Measurements from ENCODE around the gene MELTF.

Gene MELTF

GRCh38 chr3:197027151-197027895 lies 2.3 kb downstream of the MELTF start:
- no peak for DNase-seq (ENCODE audit: low read depth in 1 of 2, low spot score in 1 of 2)

GRCh38 chr3:197026481-197026866 lies 3.1 kb downstream of the MELTF start:
- DNase-seq (ENCODE audit: low read depth in 1 of 2, low spot score in 1 of 2): no peak

GRCh38 chr3:197025736-197026480 lies 3.7 kb downstream of the MELTF start:
- no peak for DNase-seq (ENCODE audit: low read depth in 1 of 2, low spot score in 1 of 2)

- no peak for DNase-seq (ENCODE audit: low read depth in 1 of 2, low spot score in 1 of 2)
These were observed 4.5 kb downstream of the MELTF start for GRCh38 chr3:197024881-197025735.

- no peak for DNase-seq (ENCODE audit: low read depth in 1 of 2, low spot score in 1 of 2)
These were observed 5.5 kb downstream of the MELTF start for GRCh38 chr3:197023998-197024651.

- no peak for DNase-seq (ENCODE audit: low read depth in 1 of 2, low spot score in 1 of 2)
These were observed 6.2 kb downstream of the MELTF start for GRCh38 chr3:197023241-197023997.

- DNase-seq (ENCODE audit: low read depth in 1 of 2, low spot score in 1 of 2): no peak
These were observed 7.0 kb downstream of the MELTF start for GRCh38 chr3:197022405-197023231.

- DNase-seq (ENCODE audit: low read depth in 1 of 2, low spot score in 1 of 2): no peak
These were observed 7.8 kb downstream of the MELTF start for GRCh38 chr3:197021729-197022404.

GRCh38 chr3:197021231-197021630 lies 8.4 kb downstream of the MELTF start:
- DNase-seq (ENCODE audit: low read depth in 1 of 2, low spot score in 1 of 2): no peak

- no peak for DNase-seq (ENCODE audit: low read depth in 1 of 2, low spot score in 1 of 2)
These were observed 10.1 kb downstream of the MELTF start for GRCh38 chr3:197019535-197019934.

- no peak for DNase-seq (ENCODE audit: low read depth in 1 of 2, low spot score in 1 of 2)
These were observed 10.6 kb downstream of the MELTF start for GRCh38 chr3:197019021-197019420.

GRCh38 chr3:197017003-197017402 lies 12.6 kb downstream of the MELTF start:
- no peak for DNase-seq (ENCODE audit: low read depth in 1 of 2, low spot score in 1 of 2)

- DNase-seq (ENCODE audit: low read depth in 1 of 2, low spot score in 1 of 2): no peak
These were observed 13.6 kb downstream of the MELTF start for GRCh38 chr3:197015790-197016736.

GRCh38 chr3:197014942-197015575 lies 14.6 kb downstream of the MELTF start:
- no peak for DNase-seq (ENCODE audit: low read depth in 1 of 2, low spot score in 1 of 2)

- DNase-seq (ENCODE audit: low read depth in 1 of 2, low spot score in 1 of 2): no peak
These were observed 15.6 kb downstream of the MELTF start for GRCh38 chr3:197014024-197014423.

GRCh38 chr3:197012540-197012883 lies 17.1 kb downstream of the MELTF start:
- DNase-seq (ENCODE audit: low read depth in 1 of 2, low spot score in 1 of 2): no peak

- no peak for DNase-seq (ENCODE audit: low read depth in 1 of 2, low spot score in 1 of 2)
These were observed 17.7 kb downstream of the MELTF start for GRCh38 chr3:197011780-197012539.
